ENCODE data around the gene CUX1.

The CUX1 gene

DNA sequence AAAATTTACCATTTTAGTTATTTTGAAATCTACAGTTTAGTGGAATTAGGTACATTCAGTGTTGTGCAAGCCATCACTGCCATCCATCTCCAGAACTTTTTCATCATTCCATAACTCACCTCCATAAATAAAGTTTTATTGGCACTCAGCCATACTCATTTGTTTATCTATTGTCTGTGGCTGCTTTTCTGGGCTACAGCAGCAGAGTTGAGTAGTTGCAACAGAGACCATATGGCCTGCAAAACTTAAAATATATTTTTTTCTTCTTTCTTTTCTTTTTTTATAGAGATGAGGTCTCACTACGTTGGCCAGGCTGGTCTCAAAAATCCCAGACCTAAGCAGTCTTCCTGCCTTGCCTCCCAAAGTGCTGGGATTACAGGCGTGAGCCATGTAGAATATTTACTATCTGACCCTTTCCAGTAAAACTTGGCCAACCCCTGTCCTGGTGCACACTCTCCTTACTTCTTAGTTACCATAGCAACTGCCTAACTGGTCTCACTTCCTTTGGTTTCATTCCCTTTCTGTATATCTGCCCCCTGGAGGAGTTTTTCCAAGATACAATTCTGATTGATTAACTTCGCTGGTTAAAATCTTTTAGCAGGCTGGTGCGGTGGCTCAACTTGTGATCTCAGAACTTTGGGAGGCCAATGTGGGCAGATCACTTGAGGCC lies 133.2 kb downstream of the CUX1 start:
- no peak for TF ChIP-seq CREB1 (IDR thresholded peaks at IDR 0.05; ENCODE audit: low read depth)
- no peak for TF ChIP-seq ZBTB7A (IDR thresholded peaks at IDR 0.05; ENCODE audit: low read depth)
- TF ChIP-seq, protein P1, sequence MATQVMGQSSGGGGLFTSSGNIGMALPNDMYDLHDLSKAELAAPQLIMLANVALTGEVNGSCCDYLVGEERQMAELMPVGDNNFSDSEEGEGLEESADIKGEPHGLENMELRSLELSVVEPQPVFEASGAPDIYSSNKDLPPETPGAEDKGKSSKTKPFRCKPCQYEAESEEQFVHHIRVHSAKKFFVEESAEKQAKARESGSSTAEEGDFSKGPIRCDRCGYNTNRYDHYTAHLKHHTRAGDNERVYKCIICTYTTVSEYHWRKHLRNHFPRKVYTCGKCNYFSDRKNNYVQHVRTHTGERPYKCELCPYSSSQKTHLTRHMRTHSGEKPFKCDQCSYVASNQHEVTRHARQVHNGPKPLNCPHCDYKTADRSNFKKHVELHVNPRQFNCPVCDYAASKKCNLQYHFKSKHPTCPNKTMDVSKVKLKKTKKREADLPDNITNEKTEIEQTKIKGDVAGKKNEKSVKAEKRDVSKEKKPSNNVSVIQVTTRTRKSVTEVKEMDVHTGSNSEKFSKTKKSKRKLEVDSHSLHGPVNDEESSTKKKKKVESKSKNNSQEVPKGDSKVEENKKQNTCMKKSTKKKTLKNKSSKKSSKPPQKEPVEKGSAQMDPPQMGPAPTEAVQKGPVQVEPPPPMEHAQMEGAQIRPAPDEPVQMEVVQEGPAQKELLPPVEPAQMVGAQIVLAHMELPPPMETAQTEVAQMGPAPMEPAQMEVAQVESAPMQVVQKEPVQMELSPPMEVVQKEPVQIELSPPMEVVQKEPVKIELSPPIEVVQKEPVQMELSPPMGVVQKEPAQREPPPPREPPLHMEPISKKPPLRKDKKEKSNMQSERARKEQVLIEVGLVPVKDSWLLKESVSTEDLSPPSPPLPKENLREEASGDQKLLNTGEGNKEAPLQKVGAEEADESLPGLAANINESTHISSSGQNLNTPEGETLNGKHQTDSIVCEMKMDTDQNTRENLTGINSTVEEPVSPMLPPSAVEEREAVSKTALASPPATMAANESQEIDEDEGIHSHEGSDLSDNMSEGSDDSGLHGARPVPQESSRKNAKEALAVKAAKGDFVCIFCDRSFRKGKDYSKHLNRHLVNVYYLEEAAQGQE (IDR thresholded peaks at IDR 0.05; ENCODE audit: low read depth), result no peak
- 0 out of 2 replicates have a peak, but pooled peaks have one; percentile 21 for TF ChIP-seq NFIC (IDR thresholded peaks at IDR 0.05)

DNA sequence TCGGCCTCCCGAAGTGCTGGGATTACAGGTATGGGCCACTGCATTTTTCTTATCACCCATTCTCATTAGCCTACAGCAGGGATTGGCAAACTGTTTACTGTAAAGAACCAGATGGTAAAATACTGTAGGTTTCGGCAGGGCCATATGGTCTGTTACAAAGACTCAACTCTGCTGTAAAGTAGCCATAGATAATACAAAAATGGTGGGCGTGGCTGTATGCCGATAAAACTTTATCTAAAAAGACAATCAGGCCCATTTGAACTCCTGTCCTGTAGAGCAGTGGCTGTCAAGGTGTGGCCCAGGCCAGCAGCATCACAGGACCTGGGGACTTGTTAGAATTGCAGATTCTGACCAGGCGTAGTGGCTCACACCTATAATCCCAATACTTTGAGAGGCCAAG lies 134.3 kb downstream of the CUX1 start:
- no peak for TF ChIP-seq RAD21 (IDR thresholded peaks at IDR 0.05; ENCODE audit: low read depth)
- TF ChIP-seq EP300 (IDR thresholded peaks at IDR 0.05; ENCODE audit: borderline replicate concordance), result no peak
- TF ChIP-seq CEBPB (IDR thresholded peaks at IDR 0.05), result no peak
- no peak for TF ChIP-seq TEAD4 (IDR thresholded peaks at IDR 0.05)
- TF ChIP-seq FOXM1 (IDR thresholded peaks at IDR 0.05; ENCODE audit: borderline replicate concordance, low read depth), result no peak
- TF ChIP-seq, protein P2, sequence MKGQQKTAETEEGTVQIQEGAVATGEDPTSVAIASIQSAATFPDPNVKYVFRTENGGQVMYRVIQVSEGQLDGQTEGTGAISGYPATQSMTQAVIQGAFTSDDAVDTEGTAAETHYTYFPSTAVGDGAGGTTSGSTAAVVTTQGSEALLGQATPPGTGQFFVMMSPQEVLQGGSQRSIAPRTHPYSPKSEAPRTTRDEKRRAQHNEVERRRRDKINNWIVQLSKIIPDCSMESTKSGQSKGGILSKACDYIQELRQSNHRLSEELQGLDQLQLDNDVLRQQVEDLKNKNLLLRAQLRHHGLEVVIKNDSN (IDR thresholded peaks at IDR 0.05), result no peak
- no peak for TF ChIP-seq YY1 (IDR thresholded peaks at IDR 0.05; ENCODE audit: low read depth)
- TF ChIP-seq, protein P3, sequence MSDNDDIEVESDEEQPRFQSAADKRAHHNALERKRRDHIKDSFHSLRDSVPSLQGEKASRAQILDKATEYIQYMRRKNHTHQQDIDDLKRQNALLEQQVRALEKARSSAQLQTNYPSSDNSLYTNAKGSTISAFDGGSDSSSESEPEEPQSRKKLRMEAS (IDR thresholded peaks at IDR 0.05), result no peak
- TF ChIP-seq EGR1 (IDR thresholded peaks at IDR 0.05), result no peak
- TF ChIP-seq NFIC (IDR thresholded peaks at IDR 0.05), result no peak
- TF ChIP-seq, protein P1 (IDR thresholded peaks at IDR 0.05; ENCODE audit: low read depth), result no peak
- TF ChIP-seq CREB1 (IDR thresholded peaks at IDR 0.05; ENCODE audit: low read depth), result no peak

DNA sequence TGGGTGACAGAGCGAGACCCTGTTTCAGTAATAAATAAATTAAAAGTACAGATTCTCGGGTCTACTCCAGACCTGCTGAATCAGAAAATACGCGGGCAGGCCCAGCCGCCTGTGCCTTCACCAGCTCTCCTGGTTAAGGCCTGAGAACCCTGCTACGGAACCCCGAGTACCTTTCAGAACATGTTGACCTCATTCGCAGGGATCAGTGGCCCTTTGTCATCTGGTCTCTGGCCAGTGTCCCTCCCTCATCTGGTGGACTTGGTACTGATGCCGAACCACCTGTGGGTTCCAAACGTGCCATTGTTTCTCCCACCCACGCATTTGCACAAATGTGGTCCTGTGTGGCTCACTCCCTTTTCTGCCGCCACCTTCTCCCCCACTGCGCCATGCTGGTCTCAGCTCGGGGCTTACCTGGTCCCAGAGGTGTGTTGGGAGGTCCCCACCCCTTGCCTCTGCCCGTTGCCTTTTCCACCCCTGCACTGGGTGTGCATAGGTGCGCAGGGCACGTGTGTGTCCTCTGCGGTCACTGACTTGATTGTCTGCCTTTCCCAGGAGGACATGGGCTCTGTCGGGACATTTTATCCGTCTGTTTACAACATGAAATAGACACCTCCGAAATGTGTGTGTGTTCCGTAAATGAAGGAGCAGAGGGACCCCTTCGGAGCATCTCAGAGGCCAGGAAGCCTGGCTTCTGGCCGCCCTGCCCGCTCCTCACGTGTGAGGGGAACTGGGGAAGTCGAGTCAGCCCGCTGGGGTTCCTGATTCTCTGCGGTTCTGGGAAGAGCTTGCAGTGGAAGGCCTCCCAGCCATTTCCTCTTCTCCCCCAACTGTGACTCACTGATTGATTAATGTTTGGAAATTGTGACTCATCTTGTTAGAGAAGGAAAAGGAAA lies 135.2 kb downstream of the CUX1 start:
- TF ChIP-seq EGR1 (IDR thresholded peaks at IDR 0.05), result no peak
- TF ChIP-seq NFIC (IDR thresholded peaks at IDR 0.05), result no peak
- no peak for TF ChIP-seq FOXM1 (IDR thresholded peaks at IDR 0.05; ENCODE audit: borderline replicate concordance, low read depth)
- TF ChIP-seq, protein P2 (IDR thresholded peaks at IDR 0.05), result no peak
- TF ChIP-seq, protein P1 (IDR thresholded peaks at IDR 0.05; ENCODE audit: low read depth), result no peak
- TF ChIP-seq, protein P3 (IDR thresholded peaks at IDR 0.05), result no peak
- no peak for TF ChIP-seq RAD21 (IDR thresholded peaks at IDR 0.05; ENCODE audit: low read depth)

DNA sequence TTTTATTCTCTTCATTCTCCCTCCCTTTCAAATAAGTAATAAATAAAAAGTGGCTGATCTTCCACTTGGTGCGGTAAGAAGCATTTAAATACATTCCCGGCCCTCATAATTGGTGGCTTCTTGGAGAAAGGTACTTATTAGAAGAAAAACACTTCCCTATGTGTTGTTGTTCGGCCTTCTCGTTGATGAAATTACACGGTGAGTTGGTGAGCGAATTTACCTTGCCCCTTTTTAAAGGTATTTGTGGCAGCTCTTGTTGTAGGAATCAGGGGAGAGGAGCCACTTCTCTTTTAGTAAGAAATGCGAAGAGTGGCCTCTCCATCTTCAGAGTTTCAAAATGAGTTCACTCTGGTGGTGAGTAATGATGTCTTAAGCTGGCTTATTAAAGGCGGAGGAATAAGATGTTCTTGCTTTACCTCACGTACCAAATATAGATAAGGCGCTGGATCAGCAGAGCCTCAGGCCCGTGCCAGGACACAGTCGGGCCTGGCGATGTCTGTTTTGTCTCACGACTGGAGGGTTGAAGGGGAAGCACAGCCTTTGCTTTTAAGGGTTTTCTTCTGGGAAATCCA lies 135.9 kb downstream of the CUX1 start:
- TF ChIP-seq EP300 (IDR thresholded peaks at IDR 0.05; ENCODE audit: borderline replicate concordance), result no peak
- no peak for TF ChIP-seq TEAD4 (IDR thresholded peaks at IDR 0.05)
- no peak for TF ChIP-seq EGR1 (IDR thresholded peaks at IDR 0.05)
- no peak for TF ChIP-seq YY1 (IDR thresholded peaks at IDR 0.05; ENCODE audit: low read depth)
- no peak for TF ChIP-seq FOXM1 (IDR thresholded peaks at IDR 0.05; ENCODE audit: borderline replicate concordance, low read depth)
- no peak for TF ChIP-seq ZBTB7A (IDR thresholded peaks at IDR 0.05; ENCODE audit: low read depth)
- TF ChIP-seq CEBPB (IDR thresholded peaks at IDR 0.05), result no peak
- TF ChIP-seq, protein P2 (IDR thresholded peaks at IDR 0.05), result no peak
- TF ChIP-seq, protein P3 (IDR thresholded peaks at IDR 0.05), result no peak
- TF ChIP-seq, protein P1 (IDR thresholded peaks at IDR 0.05; ENCODE audit: low read depth), result no peak
- no peak for TF ChIP-seq TCF12 (IDR thresholded peaks at IDR 0.05; ENCODE audit: low read depth)
- TF ChIP-seq CREB1 (IDR thresholded peaks at IDR 0.05; ENCODE audit: low read depth), result no peak
- TF ChIP-seq TAF1 (IDR thresholded peaks at IDR 0.05; ENCODE audit: low read depth), result no peak
- no peak for TF ChIP-seq RAD21 (IDR thresholded peaks at IDR 0.05; ENCODE audit: low read depth)
